Body of pancreas (tissue), 4 donors: Measurements from ENCODE around the gene EBF3. TPM values are rescaled to one million over a fixed set of nuclear protein-coding genes. Genes with fewer than 3 reads are reported as not detected.

ENCODE experiments used
- ATAC-seq: fragments of 150-250 bp; one replicate; pipeline ENCODE4 v1.9.1; 2016
- DNase-seq, 4 donors: peaks; one replicate each; pipeline ENCODE4 v3.0.0-alpha.2; 2019
- H3K27ac ChIP-seq, 4 donors: fragments of 200-600 bp; sonication (generic); 1 replicate in 3 of 4; 2 replicates in 1 of 4; pipeline versions ENCODE4 v1.5.1 to v1.6.1; 2016 to 2019; ENCODE audit warnings: mild to moderate bottlenecking in 1 of 4, mixed read lengths in 1 of 4, moderate library complexity in 1 of 4
- H3K27me3 ChIP-seq, 2 donors: fragments of 200-600 bp; sonication (generic); one replicate each; pipeline ENCODE4 v1.6.0; 2016; ENCODE audit warnings: mild to moderate bottlenecking in 1 of 2
- H3K36me3 ChIP-seq, 2 donors: fragments of 200-600 bp; sonication (generic); replicated peaks in 1 of 2; 2 replicates each; pipeline ENCODE4 v1.5.1; 2016; ENCODE audit warnings: low read depth in 2 of 2; ENCODE audit not compliant: insufficient read depth in 1 of 2
- H3K4me1 ChIP-seq: fragments of 200-600 bp; sonication (generic); one replicate; pipeline ENCODE4 v1.6.0; 2016
- H3K4me3 ChIP-seq, 2 donors: fragments of 200-600 bp; sonication (generic); 1 replicate in 1 of 2; 2 replicates in 1 of 2; pipeline ENCODE4 v1.5.1; 2016 to 2019
- H3K9me3 ChIP-seq, 3 donors: fragments of 200-600 bp; sonication (generic); 1 replicate in 2 of 3; 2 replicates in 1 of 3; pipeline ENCODE4 v1.5.1; 2016
- POLR2A ChIP-seq, 3 donors: fragments of 450-650 bp; IDR thresholded peaks; one replicate each; pipeline ENCODE4 v1.6.1; 2016; ENCODE audit warnings: antibody characterized with exemption in 3 of 3, mild to moderate bottlenecking in 2 of 3
- WGBS, 2 donors: methylation state at CpG; one replicate each; pipeline ENCODE4 v1.1.5; 2017; 5-methylcytosine and 5-hydroxymethylcytosine counted together
- intact Hi-C: fragments of 100-400 bp; cut with DNase I; formaldehyde crosslinking; loops from one replicate; pipeline ENCODE4 v1.15.1; 2023
- total RNA-seq, 2 donors: library from RNA; depleted of rRNA; stranded (reverse); fragments of >200 nt; gene quantifications; one replicate each; pipeline ENCODE4 v1.1.0, GENCODE V29; 2016
- TF ChIP-seq, protein P1 (sequence below), 7 experiments: fragments of 450-650 bp in 4 of 7; fragments of 200-600 bp in 3 of 7; sonication (generic) in 3 of 7; IDR thresholded peaks; one replicate each; pipeline ENCODE4 v1.5.1; 2016 to 2019; ENCODE audit warnings: antibody characterized with exemption in 7 of 7

EBF3 gene
- total RNA-seq, 2 donors from 2014 or later = 2.3 to 4.6 TPM

DNA sequence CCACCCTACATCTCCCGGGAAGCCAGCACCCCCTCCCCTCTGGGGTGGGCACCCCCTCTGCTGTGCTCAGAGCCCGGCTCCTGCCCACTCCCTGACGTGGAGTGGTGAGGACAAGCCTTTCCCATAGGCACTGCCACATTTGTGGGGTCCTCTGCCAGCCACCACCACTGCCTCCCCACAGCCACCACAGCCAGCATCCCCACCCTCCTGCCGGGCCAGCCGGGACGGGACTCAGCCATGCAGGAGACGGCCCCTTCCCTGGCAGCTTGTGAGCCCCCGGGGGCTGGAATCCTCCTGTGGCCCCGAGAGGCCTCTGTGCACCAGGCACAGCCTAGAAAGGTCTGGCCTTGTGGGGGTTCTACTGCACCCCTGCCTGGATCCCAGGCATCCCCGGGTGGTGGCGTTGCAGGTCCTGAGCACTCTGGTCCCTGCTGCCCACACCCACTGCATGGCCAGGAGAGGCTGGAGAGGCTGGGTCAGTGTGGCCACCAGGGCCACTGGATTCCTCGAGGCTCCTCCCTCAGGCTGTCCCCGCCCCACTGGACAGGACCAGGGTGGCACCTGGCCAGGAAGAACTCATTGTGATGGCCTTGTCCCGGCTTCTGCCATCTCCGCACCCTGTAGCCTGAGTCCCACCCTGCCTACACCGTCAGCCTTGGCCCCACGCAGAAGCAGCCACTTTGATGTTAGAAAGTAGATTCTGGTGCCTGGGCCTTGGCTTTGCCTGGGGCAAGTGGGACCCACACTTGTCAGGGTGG is 148.0 kb downstream of the EBF3 start:
- no peaks in the 10 kb centered on the region for H3K9me3 ChIP-seq
- no peak for ATAC-seq
- peaks cover 14% of the 10 kb centered on the region for H3K4me1 ChIP-seq
- H3K36me3 ChIP-seq = no peaks in the 10 kb centered on the region
- no peaks in the 10 kb centered on the region for H3K27me3 ChIP-seq
- DNase-seq = no peak
- 80 to 89% methylated on average over 1 to 12 of the region's 17 CpGs for WGBS, 2 donors
- H3K27ac ChIP-seq = no peak overlapping the region
- TF ChIP-seq, protein P1, sequence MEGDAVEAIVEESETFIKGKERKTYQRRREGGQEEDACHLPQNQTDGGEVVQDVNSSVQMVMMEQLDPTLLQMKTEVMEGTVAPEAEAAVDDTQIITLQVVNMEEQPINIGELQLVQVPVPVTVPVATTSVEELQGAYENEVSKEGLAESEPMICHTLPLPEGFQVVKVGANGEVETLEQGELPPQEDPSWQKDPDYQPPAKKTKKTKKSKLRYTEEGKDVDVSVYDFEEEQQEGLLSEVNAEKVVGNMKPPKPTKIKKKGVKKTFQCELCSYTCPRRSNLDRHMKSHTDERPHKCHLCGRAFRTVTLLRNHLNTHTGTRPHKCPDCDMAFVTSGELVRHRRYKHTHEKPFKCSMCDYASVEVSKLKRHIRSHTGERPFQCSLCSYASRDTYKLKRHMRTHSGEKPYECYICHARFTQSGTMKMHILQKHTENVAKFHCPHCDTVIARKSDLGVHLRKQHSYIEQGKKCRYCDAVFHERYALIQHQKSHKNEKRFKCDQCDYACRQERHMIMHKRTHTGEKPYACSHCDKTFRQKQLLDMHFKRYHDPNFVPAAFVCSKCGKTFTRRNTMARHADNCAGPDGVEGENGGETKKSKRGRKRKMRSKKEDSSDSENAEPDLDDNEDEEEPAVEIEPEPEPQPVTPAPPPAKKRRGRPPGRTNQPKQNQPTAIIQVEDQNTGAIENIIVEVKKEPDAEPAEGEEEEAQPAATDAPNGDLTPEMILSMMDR (IDR thresholded peaks at IDR 0.05) = no peak
- TF ChIP-seq POLR2A (IDR thresholded peaks at IDR 0.05) = no peak
- H3K4me3 ChIP-seq = no peak overlapping the region
- intact Hi-C loops = no loop called here

DNA sequence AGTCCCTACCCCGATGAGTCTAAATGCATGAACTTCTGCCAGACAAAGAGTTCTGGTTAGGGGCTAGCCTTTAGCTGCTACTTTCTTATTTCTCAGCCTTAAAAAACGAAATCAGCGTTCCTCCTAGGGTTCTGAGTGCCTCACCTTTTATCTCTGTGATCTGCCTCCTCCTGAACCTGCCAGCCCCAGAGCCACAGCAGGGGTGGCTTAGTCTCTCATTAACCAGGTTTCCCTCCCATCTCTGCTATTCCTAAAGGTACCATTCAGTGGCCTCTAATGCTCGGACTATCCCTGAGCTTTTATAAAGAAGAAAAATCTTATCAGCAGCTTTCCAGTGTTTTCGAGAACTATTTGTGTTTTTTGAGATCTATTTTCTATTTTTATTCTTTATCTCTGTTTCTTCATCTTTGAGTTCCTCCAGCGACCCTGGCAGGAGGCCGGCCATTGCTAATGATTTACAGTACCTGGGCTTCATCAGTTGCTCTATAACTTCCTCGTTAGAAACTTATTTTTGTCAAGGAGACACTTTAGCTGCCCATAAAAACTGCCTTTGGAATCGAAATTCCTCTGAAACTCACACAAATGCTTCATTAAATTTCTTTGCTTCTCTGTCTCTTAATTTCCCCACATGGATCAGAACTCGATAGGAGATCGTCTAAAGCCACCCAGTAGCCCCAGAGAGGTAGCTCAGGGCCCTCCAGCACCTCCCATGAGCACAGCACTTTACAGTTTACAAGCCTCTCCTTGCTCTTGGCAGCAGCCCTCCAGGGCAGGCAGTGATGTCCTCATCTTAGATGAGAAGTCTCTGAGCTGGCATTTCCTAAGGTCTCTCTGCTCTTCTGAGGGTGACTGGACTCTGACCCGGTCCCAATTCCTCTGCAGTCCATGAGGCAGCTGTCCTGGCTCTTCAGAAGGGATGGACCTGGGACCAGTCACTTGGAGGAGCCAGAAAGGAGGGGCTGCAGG is 149.1 kb downstream of the EBF3 start:
- ATAC-seq (no peak), DNase-seq (peak in 2 of 4 donors; percentile 14 to 40)
- intact Hi-C loops = no loop called here

GRCh38 chr10:129812398-129812797 is 151.7 kb downstream of the EBF3 start:
- intact Hi-C loops = no loop called here
- H3K27me3 ChIP-seq = no peaks in the 10 kb centered on the region
- no peak overlapping the region for H3K4me3 ChIP-seq
- no peaks in the 10 kb centered on the region for H3K9me3 ChIP-seq
- TF ChIP-seq POLR2A (IDR thresholded peaks at IDR 0.05) = no peak
- TF ChIP-seq, protein P1 (IDR thresholded peaks at IDR 0.05) = no peak
- ATAC-seq (no peak), DNase-seq (no peak)
- H3K27ac ChIP-seq = no peak overlapping the region
- no peaks in the 10 kb centered on the region for H3K36me3 ChIP-seq
- H3K4me1 ChIP-seq = peaks cover 14% of the 10 kb centered on the region
- 50% methylated on average over 7 of the region's 7 CpGs for WGBS, 2 donors

More for the DNA sequence above, 149.1 kb downstream of the EBF3 start:
- no peak for TF ChIP-seq POLR2A (IDR thresholded peaks at IDR 0.05)
- TF ChIP-seq, protein P1 (IDR thresholded peaks at IDR 0.05) = no peak
- H3K27ac ChIP-seq = no peak overlapping the region
- H3K4me1 ChIP-seq = peaks cover 14% of the 10 kb centered on the region
- WGBS, 2 donors = 30 to 33% methylated on average over 12 of the region's 12 CpGs
- no peak overlapping the region for H3K4me3 ChIP-seq
- no peaks in the 10 kb centered on the region for H3K36me3 ChIP-seq
- no peaks in the 10 kb centered on the region for H3K9me3 ChIP-seq
- H3K27me3 ChIP-seq = no peaks in the 10 kb centered on the region

- Histone ChIP-seq H3K36me3 (no peaks in the 10 kb centered on the region), H3K9me3 (no peaks in the 10 kb centered on the region), H3K4me1 (peaks cover 14% of the 10 kb centered on the region), H3K4me3 (no peak overlapping the region), H3K27me3 (no peaks in the 10 kb centered on the region), H3K27ac (no peak overlapping the region)
- intact Hi-C loops = no loop called here
- DNase-seq (no peak), ATAC-seq (no peak)
- 81 to 84% methylated on average over 9 of the region's 9 CpGs for WGBS, 2 donors
- TF ChIP-seq, protein P1 (IDR thresholded peaks at IDR 0.05) = no peak
- no peak for TF ChIP-seq POLR2A (IDR thresholded peaks at IDR 0.05)
These were observed 152.9 kb downstream of the EBF3 start for GRCh38 chr10:129811208-129811607.
